EH (cell line): ENCODE data around the gene DUXB.

Experiments used
- DNase-seq: peaks from one replicate; pipeline ENCODE4 v3.0.0-alpha.2; 2015; ENCODE audit warnings: low read depth

Gene DUXB

DNA sequence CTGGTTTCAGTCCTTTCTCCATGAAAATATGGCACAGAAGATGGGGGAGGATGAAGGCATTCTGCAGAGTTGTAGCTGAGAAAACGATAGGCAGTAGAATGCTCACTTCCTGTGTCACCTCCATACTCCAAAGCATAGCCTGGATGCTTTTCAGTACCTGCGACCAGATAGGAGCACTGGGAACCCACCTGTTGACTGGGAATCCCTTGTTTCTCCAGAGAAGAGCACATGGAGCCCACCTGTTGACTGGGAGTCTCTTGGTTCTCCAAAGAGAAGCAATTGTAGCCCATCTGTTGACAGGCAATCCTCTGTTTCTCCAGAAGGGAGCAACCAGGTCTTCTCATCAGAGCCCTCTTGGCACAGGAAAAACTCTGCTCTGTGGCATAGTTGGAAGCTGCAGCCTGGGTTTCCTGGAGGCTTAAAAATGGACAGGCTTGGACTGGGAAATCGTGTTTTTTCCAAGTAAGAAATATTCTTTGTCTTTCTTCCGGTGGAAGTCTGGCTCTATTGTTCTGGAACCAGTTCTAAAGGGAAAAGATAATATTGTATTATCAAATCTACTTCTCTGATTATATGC lies 40.4 kb downstream of the DUXB start:
- DNase-seq: no peak

- no peak for DNase-seq
Observed at GRCh38 chr16:75660321-75660720, 40.9 kb downstream of the DUXB start.

DNA sequence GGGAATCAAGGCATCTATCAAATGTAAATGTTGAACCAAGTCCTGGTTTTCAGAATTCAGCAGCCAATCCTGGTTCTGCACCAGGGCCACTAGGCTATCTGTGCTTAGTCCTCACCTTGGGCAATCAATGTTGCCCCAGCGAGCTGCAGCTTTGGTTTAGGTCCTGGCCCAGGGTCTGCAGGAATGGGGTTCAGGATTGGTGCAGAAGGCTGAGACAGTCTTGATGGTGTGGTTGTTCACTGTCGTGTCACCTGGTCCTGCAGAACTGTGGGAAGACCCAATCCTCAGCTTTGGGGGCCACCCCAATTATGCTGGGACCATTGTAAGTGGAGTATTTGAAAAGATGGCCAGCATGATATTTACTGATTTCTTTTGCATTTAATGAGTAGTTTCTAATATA lies 43.1 kb downstream of the DUXB start:
- DNase-seq: no peak

- peak; percentile 91 for DNase-seq
Observed at GRCh38 chr16:75653922-75654321, 47.3 kb downstream of the DUXB start.

DNA sequence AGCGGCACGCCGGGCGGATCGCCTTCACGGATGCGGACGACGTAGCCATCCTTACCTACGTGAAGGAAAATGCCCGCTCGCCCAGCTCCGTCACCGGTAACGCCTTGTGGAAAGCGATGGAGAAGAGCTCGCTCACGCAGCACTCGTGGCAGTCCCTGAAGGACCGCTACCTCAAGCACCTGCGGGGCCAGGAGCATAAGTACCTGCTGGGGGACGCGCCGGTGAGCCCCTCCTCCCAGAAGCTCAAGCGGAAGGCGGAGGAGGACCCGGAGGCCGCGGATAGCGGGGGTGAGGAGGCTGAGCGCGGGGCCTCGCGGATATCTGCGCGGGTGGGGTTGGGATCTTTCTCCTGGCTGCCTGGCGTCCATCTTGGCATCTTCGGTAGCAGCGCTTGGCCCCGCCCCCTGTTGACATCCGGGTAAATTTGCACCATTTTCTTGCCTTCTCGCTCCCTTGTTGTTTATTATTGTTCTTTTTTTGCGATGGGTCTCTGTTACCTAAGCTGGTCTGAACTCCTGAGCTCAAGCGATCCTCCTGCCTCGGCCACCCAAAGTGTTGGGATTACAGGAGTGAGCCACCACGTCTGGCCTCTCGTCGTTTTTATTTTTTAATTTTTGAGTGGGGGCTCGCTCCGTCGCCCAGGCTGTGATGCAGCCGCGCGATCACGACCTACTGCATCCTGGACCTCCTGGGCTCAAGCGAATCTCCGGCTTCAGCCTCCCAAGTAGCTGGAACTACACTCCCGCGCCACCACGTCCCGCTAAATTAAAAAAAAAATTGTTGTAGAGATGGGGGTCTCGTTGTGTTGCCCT lies 52.8 kb downstream of the DUXB start:
- DNase-seq: peak; percentile 77

GRCh38 chr16:75647492-75648264 lies 53.6 kb downstream of the DUXB start, which contains the start of the genes KARS1 and TERF2IP:
Gene KARS1 (minus strand): TSS chr16:75647665. CDS start chr16:75647639, 26 bp downstream.
Gene TERF2IP (plus strand): TSS chr16:75647773. CDS start chr16:75647883, 110 bp downstream.
- peak; percentile 93 for DNase-seq

GRCh38 chr16:75647112-75647491 lies 54.2 kb downstream of the DUXB start:
- no peak for DNase-seq

DNA sequence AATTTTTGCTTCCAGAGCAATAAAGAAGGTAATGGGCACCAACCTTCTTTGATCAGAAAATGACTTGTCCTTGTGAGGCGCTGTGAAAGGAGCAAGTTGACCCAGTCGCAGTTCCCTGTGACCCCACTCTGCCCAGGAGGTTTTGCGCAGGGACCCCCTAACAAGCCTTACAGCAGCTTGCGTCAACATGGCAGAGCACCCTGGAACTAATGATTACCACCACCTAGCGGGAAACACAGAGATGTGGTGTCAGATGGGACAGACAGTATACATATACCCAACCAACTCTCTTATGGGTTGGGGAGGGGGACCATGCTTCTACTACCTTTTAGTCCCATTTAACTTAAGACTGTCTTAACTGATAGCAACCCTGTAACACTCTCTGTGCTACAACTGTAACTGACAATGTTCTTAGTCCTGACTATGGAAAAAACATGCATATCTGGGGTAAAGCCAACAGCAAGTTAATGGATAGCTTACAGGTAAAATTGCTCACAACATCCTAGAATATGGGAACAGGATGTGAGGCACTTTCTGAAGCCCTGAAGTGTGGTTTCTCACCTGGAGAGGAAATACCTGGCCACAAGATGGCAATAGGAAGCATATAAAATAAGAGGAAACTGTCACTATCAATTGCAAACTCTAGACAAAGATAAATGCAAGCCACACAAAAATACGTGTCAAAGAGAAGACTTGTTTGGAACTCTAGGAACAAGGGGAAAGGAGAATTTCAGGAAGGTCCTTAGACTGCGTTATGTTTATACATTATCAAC lies 56.8 kb downstream of the DUXB start:
- DNase-seq: no peak
